HTERT RPE-1 (cell line): ENCODE data around the gene ZBTB21.

Experiments used
- in situ Hi-C: fragments of 300-500 bp; cut with MboI; formaldehyde crosslinking; loops from 4 replicates; pipeline ENCODE4 v1.14.3; 2020; ENCODE audit warnings: low sequenced_read_pairs

The ZBTB21 gene

DNA sequence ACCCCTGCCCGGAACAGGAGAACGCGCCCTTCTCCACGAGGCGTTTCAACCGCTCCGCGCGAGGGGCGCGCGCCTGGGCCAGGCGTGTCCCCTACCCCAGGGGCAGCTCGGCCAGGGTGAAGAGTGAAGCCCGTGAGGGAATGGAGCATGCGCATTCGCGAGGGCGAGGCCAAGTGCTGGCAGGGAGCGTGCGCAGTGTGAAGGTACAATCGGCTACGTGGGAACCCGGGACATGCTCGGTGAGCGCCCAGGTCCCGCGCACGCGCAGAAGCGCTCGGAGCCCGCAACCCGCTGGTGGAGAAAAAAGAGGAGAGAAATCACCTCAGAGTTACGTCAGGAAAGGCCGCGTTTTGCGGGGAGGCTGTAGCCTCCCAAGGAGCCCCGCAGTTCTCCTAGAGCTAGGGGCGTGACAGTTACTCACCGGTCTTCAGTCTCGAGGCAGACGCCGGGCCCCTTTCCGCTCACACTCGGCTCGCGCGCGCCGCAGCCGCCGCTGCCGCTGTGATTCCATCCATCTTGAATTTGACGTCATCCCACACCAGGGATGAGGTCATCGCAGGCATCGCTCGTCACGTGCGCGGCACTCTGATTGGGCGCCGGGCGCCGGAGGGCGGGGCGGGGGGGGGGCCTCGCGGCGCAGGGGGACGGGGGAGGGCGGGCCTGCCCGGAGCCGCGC lies at the start of gene ZBTB21:
ZBTB21 (minus strand) TSS at position 530 of the 676 bp plus-strand sequence. CDS start 16,265 bp downstream, outside the sequence.
- in situ Hi-C loops, result no loop called here

DNA sequence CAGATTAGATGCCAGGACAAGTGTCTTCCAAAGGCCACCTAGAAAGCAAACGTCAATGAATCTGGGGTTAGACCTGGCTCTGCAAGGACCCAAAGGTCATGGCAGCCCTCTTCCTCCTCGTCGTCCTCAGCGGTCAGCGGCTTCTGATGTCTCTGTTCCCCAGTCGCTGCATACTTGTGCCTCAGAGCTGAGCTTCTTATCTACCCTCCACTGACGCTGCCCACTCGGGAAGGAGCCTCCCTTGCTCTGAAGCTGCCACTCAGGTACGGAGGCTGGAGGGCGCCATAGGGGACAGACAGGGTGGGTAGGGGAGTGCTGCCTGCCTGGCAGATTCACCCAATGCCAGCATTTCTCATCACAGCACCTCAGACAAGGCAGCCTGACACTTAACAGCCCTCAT lies 49.6 kb upstream of the ZBTB21 start:
- in situ Hi-C loops, result no loop called here

DNA sequence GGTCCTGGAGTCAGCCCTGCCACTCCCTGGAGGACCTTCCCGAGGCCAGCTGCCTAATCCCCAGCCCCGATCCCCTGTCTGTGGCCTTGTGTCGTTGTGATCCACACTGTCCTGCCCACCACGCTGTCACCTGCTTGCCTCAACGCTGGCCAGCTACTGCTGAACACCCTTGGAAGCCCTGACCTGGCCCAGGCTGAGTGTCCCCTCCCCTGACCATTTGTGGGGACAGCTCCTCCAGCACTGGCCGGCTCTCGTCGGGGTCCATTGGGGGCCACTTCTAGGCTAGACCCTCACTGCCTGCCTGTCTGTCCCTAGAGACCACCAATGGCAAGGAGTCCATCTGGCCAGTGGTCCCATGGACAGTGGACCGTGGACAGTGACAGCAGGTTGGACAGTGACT lies 49.0 kb upstream of the ZBTB21 start:
- in situ Hi-C loops, result no loop called here

DNA sequence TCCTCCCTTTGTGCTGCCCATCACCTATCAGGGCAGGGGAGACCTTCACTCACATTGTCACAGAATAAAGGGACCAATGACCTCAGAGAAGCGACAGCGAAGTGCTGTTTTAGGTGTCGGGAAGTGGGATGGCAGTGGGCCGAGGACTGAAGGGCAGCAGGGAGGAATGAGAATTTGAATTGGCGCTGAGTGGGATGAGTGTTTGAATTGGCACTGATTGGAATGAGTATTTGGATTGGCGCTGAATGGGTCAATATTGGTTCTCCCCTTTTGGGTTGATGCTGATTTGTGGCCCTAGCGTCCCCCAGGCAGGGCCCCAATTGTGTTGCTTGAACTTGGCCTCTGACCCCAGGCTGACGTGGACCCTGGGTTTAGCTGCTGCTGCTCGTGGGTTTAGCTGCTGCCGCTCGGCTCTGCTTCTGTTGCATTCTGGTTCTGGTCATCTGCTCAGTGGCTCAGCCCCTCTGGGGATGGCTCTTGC lies 48.5 kb upstream of the ZBTB21 start:
- in situ Hi-C loops, result no loop called here

DNA sequence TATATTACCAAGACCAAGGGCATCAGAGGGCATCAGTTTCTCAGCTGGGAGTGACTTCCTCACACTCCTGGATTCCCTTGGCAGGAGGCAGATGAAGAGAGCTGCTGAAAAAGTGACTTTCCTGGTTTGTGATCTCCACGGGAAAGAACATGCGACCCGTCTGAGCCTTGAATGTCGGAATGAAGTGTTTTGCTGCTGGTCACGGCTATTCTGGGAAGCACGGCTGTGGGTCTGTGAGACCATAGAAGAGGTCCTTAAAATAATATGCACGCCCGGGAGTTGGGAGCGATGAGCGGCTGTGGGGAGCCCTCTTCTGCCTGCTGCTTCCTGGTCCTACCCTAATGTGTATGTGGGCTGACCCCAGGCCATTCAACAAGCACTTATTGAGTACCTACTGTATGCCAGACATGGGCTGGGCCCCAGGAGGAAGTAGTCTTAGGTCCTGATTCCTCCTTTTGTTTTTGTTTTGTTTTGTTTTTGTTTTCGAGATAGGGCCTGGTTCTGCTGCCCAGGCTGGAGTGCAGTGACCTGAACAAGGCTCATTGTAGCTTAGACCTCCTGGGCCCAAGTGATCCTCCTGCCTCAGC lies 47.8 kb upstream of the ZBTB21 start:
- in situ Hi-C loops, result no loop called here

DNA sequence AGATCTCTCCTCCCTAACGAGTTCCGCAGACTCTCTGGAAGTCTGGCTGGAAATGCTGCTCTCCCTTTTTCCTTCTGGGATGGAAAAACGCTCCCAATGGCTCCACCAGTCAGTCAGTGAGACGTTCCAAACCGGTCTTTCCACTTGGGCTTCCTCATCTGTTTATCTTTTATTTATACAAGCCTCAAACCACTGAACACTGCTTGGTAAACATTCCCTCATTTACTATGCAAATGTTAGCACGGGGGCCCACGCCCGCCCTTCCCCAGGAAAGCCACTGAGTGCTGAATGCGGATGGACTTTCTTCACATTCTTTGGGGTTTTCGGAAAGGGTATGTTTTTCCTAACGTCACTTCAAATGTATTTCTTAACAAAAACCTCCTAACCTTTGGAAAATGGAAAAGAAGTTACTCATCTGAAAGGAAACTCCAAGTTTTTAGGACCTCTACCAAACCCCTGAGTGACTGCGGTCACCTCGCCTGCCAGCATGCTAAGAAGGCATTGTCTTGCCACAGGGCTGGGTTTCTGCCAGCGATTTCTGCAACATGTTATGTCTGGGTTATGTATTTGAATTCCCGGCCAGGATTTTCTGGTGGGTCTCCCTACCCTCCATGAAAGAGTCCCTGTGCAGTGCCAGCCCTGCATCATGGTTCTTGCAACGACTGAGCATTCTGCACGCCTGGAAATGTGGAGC lies 47.0 kb upstream of the ZBTB21 start:
- in situ Hi-C loops, result no loop called here

DNA sequence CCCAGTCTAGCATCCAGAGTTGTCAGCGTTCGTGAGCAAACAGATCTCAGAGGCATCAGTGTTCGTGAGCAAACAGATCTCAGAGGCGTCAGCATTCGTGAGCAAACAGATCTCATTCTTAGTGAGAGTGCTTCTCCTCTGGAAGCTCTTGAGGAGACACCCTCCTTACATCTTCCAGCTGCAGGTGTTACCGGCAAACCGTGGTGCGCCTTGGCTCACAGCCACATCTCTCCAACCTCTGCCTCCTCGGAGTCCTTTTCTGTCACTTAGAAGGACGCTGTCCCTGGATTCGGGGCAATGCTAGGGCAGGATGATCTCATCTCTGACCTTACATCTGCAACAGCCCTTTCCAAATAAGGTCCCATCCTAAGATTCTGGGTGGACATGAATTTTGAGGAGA lies 46.3 kb upstream of the ZBTB21 start:
- in situ Hi-C loops, result no loop called here

DNA sequence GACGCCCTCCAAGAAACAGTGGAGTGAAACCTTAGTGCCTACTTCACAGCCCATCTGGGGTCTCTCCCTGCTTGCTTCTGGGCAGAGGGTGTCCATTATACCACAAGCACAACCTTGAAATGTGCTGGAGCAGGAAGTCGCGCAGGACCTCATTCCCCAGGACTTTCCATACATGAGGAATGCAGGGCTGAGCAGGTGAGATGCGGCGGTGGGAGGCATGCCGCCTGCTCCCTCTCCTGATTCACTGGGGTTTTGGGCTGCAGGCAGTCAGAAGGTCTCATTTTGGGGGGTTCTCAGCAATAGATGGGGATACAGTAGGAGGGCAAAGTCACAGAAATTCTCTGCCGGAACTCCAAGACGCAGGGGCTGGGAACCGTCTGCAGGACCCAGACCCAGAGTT lies 45.3 kb upstream of the ZBTB21 start:
- in situ Hi-C loops, result no loop called here

DNA sequence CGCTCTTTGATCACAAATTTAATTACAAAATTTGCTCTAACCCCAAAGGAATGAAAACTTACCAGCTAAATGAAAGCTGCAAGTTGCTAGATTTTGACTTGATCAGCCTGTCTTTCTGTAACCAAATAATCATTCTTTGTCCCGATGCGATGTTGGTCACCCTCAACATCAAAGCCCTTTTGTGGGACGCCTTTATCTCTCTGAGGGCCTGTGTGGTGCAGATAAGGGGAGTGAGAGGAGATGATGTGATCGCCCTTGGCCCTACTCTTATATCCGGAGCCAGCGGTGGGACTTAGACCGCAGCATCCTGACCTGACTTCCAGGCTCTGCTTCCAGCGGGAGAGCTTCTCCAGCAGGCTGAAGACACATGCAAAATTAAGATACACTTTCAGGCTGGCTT lies 41.6 kb upstream of the ZBTB21 start:
- in situ Hi-C loops, result no loop called here

DNA sequence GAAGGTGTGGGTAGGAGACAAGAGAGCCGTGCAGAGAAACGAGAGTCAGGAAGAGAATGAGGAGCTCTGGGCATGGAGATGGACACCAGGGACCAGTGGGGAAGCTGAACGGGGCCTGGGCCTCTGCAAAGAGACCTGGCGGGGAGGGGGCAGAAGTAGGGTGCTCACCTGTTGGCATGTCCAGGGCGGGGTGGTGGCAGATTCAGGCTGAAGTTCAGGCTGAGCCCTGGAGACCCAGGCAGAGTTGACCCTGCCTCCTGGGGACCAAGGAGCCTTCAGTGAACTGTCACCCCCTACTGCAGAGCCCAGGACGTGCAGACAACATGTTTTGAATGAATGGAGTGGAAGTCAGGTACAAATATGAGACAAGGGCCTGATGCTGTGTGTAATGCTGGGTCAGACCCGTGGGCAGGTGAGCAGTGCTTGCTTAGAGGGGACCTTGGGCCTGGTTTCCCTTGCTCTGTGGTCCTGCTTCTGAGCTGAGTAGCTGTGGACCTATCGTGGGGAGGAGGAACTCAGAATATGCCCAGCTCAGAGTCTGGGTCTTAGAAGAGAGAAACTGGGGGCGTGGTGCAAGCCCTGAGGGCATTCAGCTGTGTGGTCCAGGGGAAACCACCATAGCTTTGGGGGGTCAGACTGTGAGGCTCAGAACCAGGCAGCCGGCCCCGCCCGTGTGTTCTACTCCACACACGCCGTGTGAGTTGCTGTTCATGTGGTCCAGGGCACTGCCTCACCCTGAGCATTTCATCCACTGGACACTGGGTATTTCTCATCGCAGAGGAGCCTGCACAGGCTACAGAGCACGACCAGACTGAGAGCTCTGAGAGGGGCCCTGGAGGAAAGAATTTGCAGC lies 39.6 kb upstream of the ZBTB21 start:
- in situ Hi-C loops, result no loop called here

DNA sequence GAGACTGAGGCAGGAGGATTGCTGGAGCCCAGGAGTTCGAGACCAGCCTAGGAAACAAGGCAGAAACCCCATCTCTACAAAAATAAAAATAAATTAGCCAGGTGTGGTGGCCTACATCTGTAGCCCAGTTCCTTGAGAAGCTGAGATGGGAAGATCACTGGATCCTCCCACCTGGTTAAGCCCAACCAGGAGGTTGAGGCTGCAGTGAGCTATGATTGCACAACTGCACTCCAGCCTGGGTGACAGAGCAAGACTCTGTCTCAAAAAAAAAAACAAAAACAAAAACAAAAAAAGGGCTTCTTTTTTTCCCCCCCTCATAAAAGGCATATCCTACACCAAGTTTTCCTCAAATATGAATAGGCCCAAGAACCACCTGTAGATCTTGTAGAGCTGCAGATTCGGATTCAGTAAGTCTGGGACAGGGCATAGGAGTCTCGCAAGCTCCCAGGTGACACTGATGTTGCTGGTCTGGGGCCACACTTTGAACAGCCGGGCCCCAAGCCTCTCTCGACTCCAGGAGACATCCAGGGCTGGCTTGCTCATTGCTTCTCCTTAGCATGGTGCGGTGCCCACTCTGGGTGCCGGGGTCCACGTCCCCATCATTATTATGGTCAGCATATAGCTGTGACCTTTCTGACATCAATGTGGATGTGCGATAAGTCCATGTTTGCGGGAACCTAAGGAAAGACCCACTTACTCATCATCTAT lies 38.9 kb upstream of the ZBTB21 start:
- in situ Hi-C loops, result no loop called here

DNA sequence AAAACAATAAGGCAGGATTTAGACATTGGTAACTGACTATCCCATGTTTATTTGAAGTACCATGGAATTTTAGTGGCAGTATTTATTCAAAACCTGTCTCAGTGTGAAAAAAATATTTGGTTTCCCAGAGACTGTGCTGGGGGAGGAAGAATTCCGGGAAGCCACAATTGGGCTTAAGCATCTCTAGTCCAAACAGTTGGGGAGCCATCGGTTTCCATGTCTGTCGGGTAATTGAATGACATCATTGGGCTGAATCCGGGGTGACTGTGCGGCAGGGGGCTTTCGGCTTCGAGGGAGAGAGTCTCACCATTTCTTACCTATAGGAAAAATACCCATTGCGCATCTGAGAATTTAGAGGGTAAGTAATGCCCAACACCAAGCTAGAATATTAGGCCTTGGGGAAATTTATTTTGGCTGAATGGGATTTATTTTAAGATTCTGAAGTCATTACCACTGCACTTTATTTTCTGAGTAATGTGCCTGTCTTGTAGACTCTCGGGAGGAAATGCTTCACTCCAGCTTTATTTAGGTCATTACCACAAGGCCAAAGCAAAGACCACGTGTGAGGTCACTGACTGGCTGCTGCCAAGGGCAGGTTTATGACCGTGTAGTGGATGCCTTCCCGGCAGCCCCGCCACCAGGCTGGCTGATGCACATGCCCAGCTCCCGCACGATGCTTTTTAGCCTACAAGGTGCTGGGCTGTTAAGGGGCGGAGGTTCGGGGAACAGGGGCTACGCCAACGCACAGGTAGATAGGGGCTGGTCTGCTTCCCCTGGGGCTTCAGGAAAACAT lies 37.9 kb upstream of the ZBTB21 start:
- in situ Hi-C loops, result no loop called here

DNA sequence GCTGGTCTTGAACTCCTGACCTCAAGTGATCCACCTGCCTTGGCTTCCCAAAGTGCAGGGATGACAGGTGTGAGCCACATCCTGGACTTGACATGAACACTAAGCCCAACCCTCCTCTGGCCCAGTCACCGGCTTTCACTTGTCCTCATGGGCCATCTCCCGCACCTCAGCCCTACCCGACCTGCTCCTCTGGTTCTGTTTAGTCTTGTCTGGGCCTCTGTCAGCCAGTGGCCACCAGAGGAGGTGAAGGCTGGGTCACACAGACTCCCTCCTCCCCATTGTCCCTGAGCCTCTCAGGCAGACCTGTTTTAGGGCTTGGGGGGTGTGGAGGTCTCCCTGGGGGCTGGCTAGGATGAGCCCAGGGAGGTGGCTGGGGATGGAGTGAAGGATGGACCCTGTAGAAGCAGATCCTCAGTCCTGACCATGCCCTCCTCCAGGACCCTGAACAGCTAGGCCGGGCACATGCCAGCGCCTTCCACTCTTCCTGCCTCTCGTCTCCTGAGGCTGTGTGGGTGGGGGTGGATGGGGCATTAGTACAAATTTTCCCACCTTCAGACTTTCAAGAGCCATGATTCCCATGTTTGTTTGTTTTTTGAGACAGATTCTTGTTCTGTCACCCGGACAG lies 34.8 kb upstream of the ZBTB21 start:
- in situ Hi-C loops, result no loop called here

DNA sequence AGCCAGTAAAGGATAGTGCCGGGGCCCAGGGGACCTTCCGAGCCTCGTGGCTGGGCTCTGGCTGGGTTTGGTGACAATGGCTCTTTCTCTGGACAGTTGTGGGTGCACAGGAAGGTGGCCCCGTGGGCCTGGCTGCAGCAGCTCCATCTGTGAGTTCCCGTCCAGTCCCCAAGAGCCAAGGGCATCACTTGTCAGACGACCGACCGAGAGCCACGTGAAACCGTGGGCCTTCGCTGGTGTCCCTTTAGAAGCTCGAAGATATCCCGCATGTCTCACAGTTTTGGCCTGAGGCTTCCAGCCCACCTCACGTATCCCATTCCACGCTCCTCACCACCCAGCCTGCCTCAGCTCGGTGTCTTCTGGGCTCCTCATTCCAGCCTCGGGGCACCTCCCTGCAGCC lies 33.8 kb upstream of the ZBTB21 start:
- in situ Hi-C loops, result no loop called here

DNA sequence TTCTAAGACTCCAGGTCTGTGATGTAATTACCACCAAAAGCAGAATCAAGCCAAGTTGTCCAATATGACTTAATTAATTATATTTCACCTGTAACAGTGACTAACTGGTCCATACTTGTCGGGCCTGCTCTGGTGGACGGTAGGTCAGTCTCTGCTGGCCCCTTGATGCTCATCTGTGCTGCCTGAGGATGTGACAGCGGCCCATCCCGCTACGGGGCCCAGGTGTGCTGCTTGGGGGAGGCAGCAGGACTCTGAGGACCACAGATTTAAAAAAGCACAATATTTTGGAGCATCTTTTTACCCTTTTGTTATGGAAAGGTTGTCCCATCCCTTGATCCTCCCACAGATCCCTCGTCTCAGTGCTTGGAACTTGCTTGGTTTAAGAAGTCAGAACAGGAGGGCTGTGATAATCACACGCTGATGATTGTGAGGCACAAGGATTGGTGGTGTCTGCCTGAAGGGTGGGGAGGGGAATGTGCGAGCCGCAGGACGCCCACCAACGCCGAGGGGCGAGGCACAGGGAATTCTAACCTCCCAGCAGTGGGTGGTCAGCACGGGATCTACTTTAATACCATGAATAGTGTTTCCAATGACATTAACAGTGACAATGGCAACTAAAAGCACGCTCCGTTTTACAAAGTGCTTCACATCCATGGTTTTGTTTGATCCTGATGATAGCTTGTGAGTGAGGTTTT lies 33.2 kb upstream of the ZBTB21 start:
- in situ Hi-C loops, result no loop called here

DNA sequence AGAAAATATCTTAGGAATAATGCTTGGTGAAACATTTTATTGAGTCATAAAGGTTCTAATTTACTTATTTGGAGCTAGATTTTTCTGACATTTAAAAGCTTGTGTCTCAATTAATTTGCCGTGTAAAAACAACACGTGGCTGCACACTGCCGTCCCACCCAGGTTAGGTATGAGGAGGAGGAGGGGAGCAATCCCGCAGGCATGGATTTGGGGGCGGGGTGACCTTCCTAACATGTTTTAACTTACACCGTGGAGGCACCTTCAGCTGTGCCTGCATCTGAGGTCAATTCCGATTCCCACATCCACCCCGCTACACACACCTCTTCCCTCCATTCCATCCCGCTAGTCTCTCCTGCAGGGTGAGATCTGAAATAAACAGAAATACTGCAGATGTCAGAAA lies 32.5 kb upstream of the ZBTB21 start:
- in situ Hi-C loops, result no loop called here

DNA sequence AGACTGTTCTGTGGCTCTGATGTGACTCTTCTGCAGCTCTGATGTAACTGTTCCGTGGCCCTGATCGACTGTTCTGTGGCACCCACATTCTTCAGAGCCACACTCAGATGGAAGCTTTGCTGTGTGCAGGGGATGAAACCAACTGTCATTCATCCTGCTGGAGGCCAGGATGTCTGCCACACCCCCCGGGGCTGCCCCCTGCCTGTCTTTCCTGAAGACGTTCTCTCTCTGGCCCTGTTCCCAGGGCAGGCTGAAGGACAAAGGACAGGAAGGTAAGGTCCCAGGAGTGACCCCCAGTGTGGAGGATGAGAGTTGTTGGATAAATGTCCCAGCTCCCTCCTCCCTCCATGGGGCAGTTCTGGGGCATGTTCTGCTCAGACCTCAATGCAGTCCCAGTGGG lies 31.6 kb upstream of the ZBTB21 start:
- in situ Hi-C loops, result no loop called here

DNA sequence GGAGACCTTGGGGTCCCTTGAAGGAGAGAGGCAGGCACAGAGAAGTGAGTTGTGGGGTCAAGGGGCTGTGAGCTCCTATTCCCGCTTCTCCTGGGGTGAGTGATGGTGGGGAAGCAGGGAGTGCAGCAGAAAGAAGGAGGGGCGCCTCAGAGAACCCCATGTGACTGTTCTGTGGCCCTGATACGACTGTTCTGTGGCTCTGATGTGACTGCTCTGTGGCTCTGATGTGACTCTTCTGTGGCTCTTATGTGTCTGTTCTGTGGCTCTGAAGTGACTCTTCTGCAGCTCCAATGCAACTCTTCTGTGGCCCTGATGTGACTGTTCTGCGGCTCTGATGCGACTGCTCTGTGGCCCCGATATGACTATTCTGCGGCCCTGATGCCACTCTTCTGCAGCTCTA lies 31.1 kb upstream of the ZBTB21 start:
- in situ Hi-C loops, result no loop called here
